H1 (cell line): ENCODE measurements around the gene ST8SIA4. TPM values are rescaled to one million over a fixed set of nuclear protein-coding genes. Genes with fewer than 3 reads are reported as not detected.

Experiments
- CTCF ChIA-PET: fragments of 300-600 bp; sonication (Branson Sonifier 250); formaldehyde crosslinking; loops from one replicate; lab custom pipeline; 2021; ENCODE audit not compliant: partially characterized antibody; lab: Charles Lee
- POLR2A ChIA-PET: fragments of 300-600 bp; sonication (Branson Sonifier 250); formaldehyde crosslinking; loops from one replicate; lab custom pipeline; 2021; ENCODE audit warnings: inconsistent platforms; ENCODE audit not compliant: partially characterized antibody; lab: Charles Lee
- DNase-seq, 2 experiments: peaks; one replicate each; pipeline versions ENCODE4 v3.0.0 to v3.0.0-alpha.2; 2010 to 2022; ENCODE audit warnings: low spot score in 2 of 2, low read depth in 1 of 2, mixed read lengths in 1 of 2
- FAIRE-seq: peaks from 2 replicates; lab custom pipeline; 2011; peaks lifted over from hg19 to GRCh38; lab: Jason Lieb, UNC
- H2AFZ ChIP-seq: 2 replicates; pipeline ENCODE4 v1.8.1; 2012; ENCODE audit warnings: low read length, inconsistent platforms
- H2AK5ac ChIP-seq: 2 replicates; pipeline ENCODE4 v1.6.1; 2013; ENCODE audit warnings: low read depth, low read length
- H2BK120ac ChIP-seq: replicated peaks from 2 replicates; pipeline ENCODE3; 2013; ENCODE audit warnings: low read depth, low read length, inconsistent platforms
- H2BK12ac ChIP-seq: 2 replicates; pipeline ENCODE4 v1.6.1; 2013; ENCODE audit warnings: low read depth, low read length
- H2BK15ac ChIP-seq: 2 replicates; pipeline ENCODE4 v1.6.1; 2013; ENCODE audit warnings: low read length
- H2BK20ac ChIP-seq: 2 replicates; pipeline ENCODE4 v1.6.1; 2013; ENCODE audit warnings: low read length
- H2BK5ac ChIP-seq: 2 replicates; pipeline ENCODE4 v1.6.1; 2013; ENCODE audit warnings: low read depth, low read length
- H3K14ac ChIP-seq: 2 replicates; pipeline ENCODE4 v1.6.1; 2013; ENCODE audit warnings: inconsistent platforms; ENCODE audit not compliant: insufficient read length
- H3K18ac ChIP-seq: 2 replicates; pipeline ENCODE4 v1.6.1; 2013; ENCODE audit warnings: low read length; ENCODE audit errors: extremely low read depth
- H3K23ac ChIP-seq: 2 replicates; pipeline ENCODE4 v1.6.1; 2013; ENCODE audit warnings: inconsistent platforms; ENCODE audit not compliant: insufficient read length
- H3K23me2 ChIP-seq: 2 replicates; pipeline ENCODE4 v1.6.1; 2013; ENCODE audit warnings: low read depth, low read length
- H3K27ac ChIP-seq: 2 replicates; pipeline ENCODE4 v1.6.1; 2011; ENCODE audit warnings: low read depth, low read length, inconsistent platforms
- H3K27me3 ChIP-seq, 4 experiments: replicated peaks in 1 of 4; 1 replicate in 1 of 4; 2 replicates in 3 of 4; pipeline versions ENCODE4 v1.6.1 to v1.8.1; 2011 to 2013; ENCODE audit warnings: low read length in 3 of 4, mild to moderate bottlenecking in 3 of 4, inconsistent platforms in 2 of 4, mixed read lengths in 2 of 4, moderate library complexity in 1 of 4; ENCODE audit not compliant: control insufficient read depth in 3 of 4, insufficient read depth in 3 of 4; ENCODE audit errors: extremely low read depth in 1 of 4
- H3K36me3 ChIP-seq, 4 experiments: 2 replicates each; pipeline versions ENCODE4 v1.6.1 to v1.8.1; 2011 to 2013; ENCODE audit warnings: mild to moderate bottlenecking in 4 of 4, low read length in 3 of 4, moderate library complexity in 2 of 4, control low read depth in 1 of 4, inconsistent platforms in 1 of 4; ENCODE audit not compliant: insufficient read depth in 4 of 4, control insufficient read depth in 2 of 4
- H3K4ac ChIP-seq: replicated peaks from 2 replicates; pipeline ENCODE3; 2013; ENCODE audit warnings: low read length, low read depth, mixed read lengths, inconsistent platforms; ENCODE audit not compliant: insufficient read length
- H3K4me1 ChIP-seq, 4 experiments: replicated peaks in 1 of 4; 1 replicate in 1 of 4; 2 replicates in 3 of 4; pipeline versions ENCODE4 v1.6.1 to v1.8.1; 2011 to 2013; ENCODE audit warnings: low read length in 3 of 4, inconsistent platforms in 2 of 4, mixed read lengths in 1 of 4; ENCODE audit not compliant: insufficient read depth in 4 of 4, control insufficient read depth in 3 of 4
- H3K4me2 ChIP-seq, 2 experiments: 2 replicates each; pipeline versions ENCODE4 v1.6.1 to v1.8.1; 2011 to 2013; ENCODE audit warnings: low read depth in 2 of 2, low read length in 2 of 2, control low read depth in 1 of 2, inconsistent platforms in 1 of 2, mild to moderate bottlenecking in 1 of 2; ENCODE audit not compliant: insufficient read depth in 1 of 2
- H3K4me3 ChIP-seq, 4 experiments: fragments of 200-600, 300-600 bp in 1 of 4; sonication (generic), shearing (Covaris generic), sonication (Bioruptor Twin) in 1 of 4; 2 replicates each; pipeline versions ENCODE4 v1.5.1 to v1.8.1; 2011 to 2016; ENCODE audit warnings: low read length in 4 of 4, low read depth in 3 of 4, control low read depth in 2 of 4, inconsistent platforms in 2 of 4, mild to moderate bottlenecking in 2 of 4, mixed read lengths in 1 of 4, moderate library complexity in 1 of 4; ENCODE audit not compliant: insufficient read depth in 2 of 4; ENCODE audit errors: extremely low read depth in 1 of 4
- H3K56ac ChIP-seq: replicated peaks from 2 replicates; pipeline ENCODE3; 2013; ENCODE audit warnings: low read depth, mild to moderate bottlenecking, mixed read lengths, low read length, inconsistent platforms; ENCODE audit not compliant: insufficient read length
- H3K79me1 ChIP-seq: 2 replicates; pipeline ENCODE4 v1.6.1; 2013; ENCODE audit warnings: low read depth, low read length, control low read depth
- H3K79me2 ChIP-seq, 2 experiments: 2 replicates each; pipeline versions ENCODE4 v1.6.1 to v1.8.1; 2012 to 2013; ENCODE audit warnings: low read length in 2 of 2, mild to moderate bottlenecking in 2 of 2, inconsistent platforms in 1 of 2; ENCODE audit not compliant: insufficient read depth in 2 of 2, control insufficient read depth in 1 of 2
- H3K9ac ChIP-seq, 4 experiments: replicated peaks in 1 of 4; 1 replicate in 1 of 4; 2 replicates in 3 of 4; pipeline versions ENCODE4 v1.6.1 to v1.8.1; 2011 to 2013; ENCODE audit warnings: low read depth in 3 of 4, low read length in 3 of 4, control low read depth in 2 of 4, mild to moderate bottlenecking in 2 of 4, moderate library complexity in 2 of 4, inconsistent platforms in 1 of 4; ENCODE audit errors: extremely low read depth in 1 of 4
- H3K9me3 ChIP-seq, 2 experiments: 2 replicates each; pipeline versions ENCODE4 v1.6.1 to v1.8.1; 2012 to 2013; ENCODE audit warnings: mild to moderate bottlenecking in 2 of 2, moderate library complexity in 2 of 2, control low read depth in 1 of 2, inconsistent platforms in 1 of 2, low read depth in 1 of 2, low read length in 1 of 2, mixed read lengths in 1 of 2; ENCODE audit not compliant: insufficient read depth in 2 of 2
- H4K20me1 ChIP-seq, 2 experiments: replicated peaks in 1 of 2; 2 replicates each; pipeline versions ENCODE3 to v1.8.1; 2011 to 2013; ENCODE audit warnings: inconsistent platforms in 2 of 2, low read length in 2 of 2, mild to moderate bottlenecking in 1 of 2; ENCODE audit not compliant: insufficient read depth in 2 of 2, control insufficient read depth in 1 of 2
- H4K5ac ChIP-seq: 2 replicates; pipeline ENCODE4 v1.6.1; 2013; ENCODE audit warnings: low read length, low read depth, mixed read lengths, inconsistent platforms; ENCODE audit not compliant: insufficient read length
- H4K8ac ChIP-seq: 2 replicates; pipeline ENCODE4 v1.8.0; 2013; ENCODE audit warnings: mild to moderate bottlenecking, moderate library complexity, low read length, inconsistent platforms; ENCODE audit not compliant: insufficient read depth; ENCODE audit errors: extremely low read depth
- H4K91ac ChIP-seq: replicated peaks from 2 replicates; pipeline ENCODE3; 2013; ENCODE audit warnings: low read length, mixed read lengths, inconsistent platforms; ENCODE audit not compliant: insufficient read length
- CHD2 ChIP-seq: IDR thresholded peaks from 2 replicates; pipeline ENCODE4 v1.6.1; 2012; ENCODE audit warnings: low read length, improper control_type of control experiment
- JUN ChIP-seq: IDR thresholded peaks from 2 replicates; pipeline ENCODE4 v1.6.1; 2011; ENCODE audit warnings: low read depth, mild to moderate bottlenecking, improper control_type of control experiment, low read length
- KDM1A ChIP-seq: fragments of 200-600, 300-600 bp; sonication (generic); IDR thresholded peaks from 2 replicates; pipeline ENCODE4 v1.7.1; 2016; ENCODE audit warnings: mild to moderate bottlenecking, low read length, borderline replicate concordance
- SIN3A ChIP-seq, 2 experiments: IDR thresholded peaks in 1 of 2; conservative IDR thresholded peaks in 1 of 2; 2 replicates each; pipeline ENCODE4 v1.6.1; 2011 to 2012; ENCODE audit warnings: low read length in 2 of 2, improper control_type of control experiment in 1 of 2, low read depth in 1 of 2, mild to moderate bottlenecking in 1 of 2
- SP2 ChIP-seq: IDR thresholded peaks from 2 replicates; pipeline ENCODE4 v1.6.1; 2012; ENCODE audit warnings: mild to moderate bottlenecking, low read length, inconsistent platforms
- SUZ12 ChIP-seq: fragments of 200-600 bp; sonication (generic); IDR thresholded peaks from 2 replicates; pipeline ENCODE4 v1.6.1; 2012; ENCODE audit warnings: mild to moderate bottlenecking, inconsistent platforms, low read length, moderate library complexity, mixed read lengths
- TBP ChIP-seq: IDR thresholded peaks from 2 replicates; pipeline ENCODE4 v1.6.1; 2011; ENCODE audit warnings: low read depth, low read length, improper control_type of control experiment
- WGBS, 2 experiments: shearing (Covaris generic) in 1 of 2; methylation state at CpG; one replicate each; pipeline versions ENCODE4 v1.1.6 to v1.1.7; 2013 to 2015; ENCODE audit warnings: low lambda C conversion rate in 2 of 2, mixed read lengths in 2 of 2, inconsistent platforms in 1 of 2, low coverage in 1 of 2, missing lambda C conversion rate in 1 of 2; ENCODE audit not compliant: insufficient replicate concordance in 2 of 2, insufficient coverage in 1 of 2, insufficient read length in 1 of 2; ENCODE audit errors: extremely low coverage in 1 of 2, missing lambda C conversion rate in 1 of 2; 5-methylcytosine and 5-hydroxymethylcytosine counted together
- polyA plus RNA-seq, 7 experiments: library from polyadenylated mRNA; depleted of rRNA in 3 of 7; stranded (reverse) in 5 of 7; unstranded in 2 of 7; fragments of >200 nt in 5 of 7; fragments of 200-250 nt in 2 of 7; gene quantifications; 1 replicate in 5 of 7; 2 replicates in 1 of 7; 4 replicates in 1 of 7; pipeline versions ENCODE4 v1.2.1 to v1.2.3, GENCODE V29; 2011 to 2013; ENCODE audit warnings: missing spikeins in 2 of 7, mixed read lengths in 2 of 7
- total RNA-seq: library from RNA; stranded (reverse); fragmentation: NEBNext Ultra II Directional; extraction: Animal tissue kit (Norgen Biotek cat#: 25700); gene quantifications from 2 replicates; pipeline ENCODE4 v1.2.1, GENCODE V29; 2021

The ST8SIA4 gene
- total and polyA plus RNA-seq, 2 of the 8 experiments (the other 6 are each of a cell fraction or from before 2014, with no cell fraction given), result 0.08 to 0.50 TPM

DNA sequence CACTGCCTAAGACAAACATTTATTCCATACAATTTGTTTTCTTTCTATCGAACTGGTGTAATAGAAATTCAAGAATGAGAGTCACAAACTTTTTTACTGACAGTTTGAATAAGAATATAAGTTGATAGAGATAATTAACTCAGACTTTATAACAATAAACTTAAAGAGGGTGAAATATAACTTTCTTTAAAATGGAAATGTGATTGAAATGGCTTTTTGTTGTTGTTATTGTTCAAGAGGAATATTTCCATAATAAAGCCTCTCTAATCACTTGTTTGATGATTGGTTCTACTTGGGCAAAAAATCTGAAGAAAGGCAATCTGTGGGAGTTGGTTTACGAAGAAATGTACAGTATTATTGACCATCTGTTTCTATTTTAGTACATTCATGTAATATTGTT lies 79.3 kb downstream of the ST8SIA4 start:
- H2BK120ac ChIP-seq, result no peak overlapping the region
- H3K4me2 ChIP-seq, result no peak overlapping the region
- DNase-seq (no peak), FAIRE-seq (no peak)
- TF ChIP-seq JUN (no peak), SP2 (no peak), SIN3A (conservative IDR thresholded peaks at IDR 0.05 in 1 of 2, IDR thresholded peaks at IDR 0.05 in 1 of 2; ENCODE audit: low read depth in 1 of 2, low read length in 2 of 2) (no peak), KDM1A (no peak), SUZ12 (no peak), CHD2 (no peak), TBP (no peak)
- no peak overlapping the region for H3K27ac ChIP-seq
- CTCF ChIA-PET, result no interaction called here
- no peak overlapping the region for H3K4ac ChIP-seq
- no peak overlapping the region for H4K8ac ChIP-seq
- H2BK20ac ChIP-seq, result no peak overlapping the region
- H3K23me2 ChIP-seq, result no peaks in the 10 kb centered on the region
- no peak overlapping the region for H2BK12ac ChIP-seq
- H3K79me1 ChIP-seq, result no peaks in the 10 kb centered on the region
- no peak overlapping the region for H2AK5ac ChIP-seq
- H3K79me2 ChIP-seq, result no peaks in the 10 kb centered on the region
- no peak overlapping the region for H3K56ac ChIP-seq
- H4K5ac ChIP-seq, result no peak overlapping the region
- no peak overlapping the region for H3K4me3 ChIP-seq
- H3K14ac ChIP-seq, result no peak overlapping the region
- 92% methylated on average over 2 of the region's 2 CpGs; no CpG with 5 or more reads in 1 of the 2 experiments for WGBS, 2 experiments
- no peak overlapping the region for H2AFZ ChIP-seq
- no peak overlapping the region for H2BK5ac ChIP-seq
- no peaks in the 10 kb centered on the region for H4K20me1 ChIP-seq
- POLR2A ChIA-PET, result no interaction called here
- H3K36me3 ChIP-seq, result no peaks in the 10 kb centered on the region
- no peak overlapping the region for H2BK15ac ChIP-seq
- H4K91ac ChIP-seq, result no peak overlapping the region
- no peak overlapping the region for H3K23ac ChIP-seq
- no peak overlapping the region for H3K18ac ChIP-seq
- H3K9me3 ChIP-seq, result no peaks in the 10 kb centered on the region
- H3K4me1 ChIP-seq, result no peaks in the 10 kb centered on the region; a peak in 1 of 7 replicates
- H3K9ac ChIP-seq, result no peak overlapping the region
- H3K27me3 ChIP-seq, result no peaks in the 10 kb centered on the region
